ENCODE data around the gene SNX8. TPM values are rescaled to one million over a fixed set of nuclear protein-coding genes. Genes with fewer than 3 reads are reported as not detected.

The SNX8 gene
- total and polyA plus RNA-seq, 2 of the 13 experiments (the other 11 are each of a cell fraction or from before 2014, with no cell fraction given), result 20.6 to 45.2 TPM

- no peak for TF ChIP-seq ZNF503 (CRISPR knock-in tag; IDR thresholded peaks at IDR 0.05)
- TF ChIP-seq ZNF569 (CRISPR knock-in tag; IDR thresholded peaks at IDR 0.05; ENCODE audit: borderline replicate concordance), result no peak
- 0 out of 2 replicates have a peak, but pooled peaks have one; percentile 30 for TF ChIP-seq ATF6 (CRISPR knock-in tag; conservative IDR thresholded peaks at IDR 0.05)
- no peak for TF ChIP-seq KDM6A (CRISPR knock-in tag; IDR thresholded peaks at IDR 0.05; ENCODE audit: low read depth)
- TF ChIP-seq ZNF891 (CRISPR knock-in tag; IDR thresholded peaks at IDR 0.05), result peak; percentile 90
- peak; percentile 93 for TF ChIP-seq KDM5A (IDR thresholded peaks at IDR 0.05; ENCODE audit: borderline replicate concordance, low read length)
- TF ChIP-seq ZNF260 (CRISPR knock-in tag; IDR thresholded peaks at IDR 0.05; ENCODE audit: borderline replicate concordance, low read depth), result no peak
- no peak for TF ChIP-seq SETDB1 (CRISPR knock-in tag; IDR thresholded peaks at IDR 0.05; ENCODE audit: borderline replicate concordance)
- peak; percentile 59; the same call in 1 of the 2 replicates for TF ChIP-seq FOXO1 (CRISPR knock-in tag; IDR thresholded peaks at IDR 0.05)
- TF ChIP-seq PBX2 (CRISPR knock-in tag; IDR thresholded peaks at IDR 0.05), result no peak
- TF ChIP-seq TCF12 (IDR thresholded peaks at IDR 0.05), result no peak
- TF ChIP-seq TCF12 (CRISPR knock-in tag; IDR thresholded peaks at IDR 0.05), result no peak
- TF ChIP-seq ZNF180 (CRISPR knock-in tag; IDR thresholded peaks at IDR 0.05; ENCODE audit: borderline replicate concordance, low read depth), result no peak
- TF ChIP-seq MED8 (CRISPR knock-in tag; IDR thresholded peaks at IDR 0.05; ENCODE audit: insufficient replicate concordance), result peak; percentile 87
- no peak for TF ChIP-seq ATF5 (CRISPR knock-in tag; IDR thresholded peaks at IDR 0.05; ENCODE audit: low read depth)
- TF ChIP-seq ZIK1 (CRISPR knock-in tag; IDR thresholded peaks at IDR 0.05; ENCODE audit: borderline replicate concordance, low read depth), result peak; percentile 84; the same call in 1 of the 2 replicates
- peak; percentile 21; the same call in 1 of the 2 replicates for TF ChIP-seq GMEB2 (CRISPR knock-in tag; IDR thresholded peaks at IDR 0.05; ENCODE audit: low read depth)
- peak; percentile 81; the same call in 1 of the 2 replicates for TF ChIP-seq ZNF878 (CRISPR knock-in tag; IDR thresholded peaks at IDR 0.05)
- TF ChIP-seq HDAC2 (CRISPR knock-in tag; IDR thresholded peaks at IDR 0.05), result peak; percentile 60
- TF ChIP-seq XRCC5 (optimal IDR thresholded peaks at IDR 0.05; ENCODE audit: low read length), result peak; percentile 53
- peak; percentile 95 for TF ChIP-seq KMT2A (CRISPR knock-in tag; IDR thresholded peaks at IDR 0.05)
These were observed 72.4 kb downstream of the SNX8 start, which contains the start of the genes MRM2 and NUDT1 (continued) for GRCh38 chr7:2241580-2242540.

All from HepG2 (cell line).